Astrocyte (in vitro differentiated cells and primary cell): ENCODE measurements around the gene CLDN20. TPM values are rescaled to one million over a fixed set of nuclear protein-coding genes. Genes with fewer than 3 reads are reported as not detected.

Experiments used
- DNase-seq: peaks from one replicate; pipeline ENCODE4 v3.0.0-alpha.2; 2010; ENCODE audit warnings: low read depth
- FAIRE-seq: peaks from 2 replicates; lab custom pipeline; 2011; peaks lifted over from hg19 to GRCh38; lab: Jason Lieb, UNC
- H2AFZ ChIP-seq: 2 replicates; pipeline ENCODE4 v1.6.0; 2012; ENCODE audit warnings: low read depth, low read length, inconsistent platforms
- H3K27ac ChIP-seq: 2 replicates; pipeline ENCODE4 v1.5.1; 2011; ENCODE audit warnings: low read depth, low read length, inconsistent platforms
- H3K27me3 ChIP-seq: 2 replicates; pipeline ENCODE4 v1.6.0; 2011; ENCODE audit warnings: low read length, inconsistent platforms; ENCODE audit not compliant: insufficient read depth
- H3K36me3 ChIP-seq: 2 replicates; pipeline ENCODE4 v1.5.1; 2011; ENCODE audit warnings: low read length, inconsistent platforms; ENCODE audit not compliant: insufficient read depth
- H3K4me1 ChIP-seq: 2 replicates; pipeline ENCODE4 v1.5.1; 2011; ENCODE audit warnings: low read length, inconsistent platforms; ENCODE audit not compliant: insufficient read depth
- H3K4me2 ChIP-seq: 2 replicates; pipeline ENCODE4 v1.6.0; 2012; ENCODE audit warnings: low read length, inconsistent platforms
- H3K4me3 ChIP-seq: 2 replicates; pipeline ENCODE4 v1.5.1; 2011; ENCODE audit warnings: low read depth, mild to moderate bottlenecking, low read length, inconsistent platforms; ENCODE audit not compliant: insufficient read depth
- H3K79me2 ChIP-seq: 2 replicates; pipeline ENCODE4 v1.6.0; 2012; ENCODE audit warnings: mild to moderate bottlenecking, low read length, inconsistent platforms; ENCODE audit not compliant: insufficient read depth
- H3K9ac ChIP-seq: 2 replicates; pipeline ENCODE4 v1.6.0; 2012; ENCODE audit warnings: mild to moderate bottlenecking, low read length, inconsistent platforms
- H3K9me3 ChIP-seq: 2 replicates; pipeline ENCODE4 v1.5.1; 2012; ENCODE audit warnings: low read depth, mild to moderate bottlenecking, low read length, inconsistent platforms; ENCODE audit not compliant: insufficient read depth
- H4K20me1 ChIP-seq: 2 replicates; pipeline ENCODE4 v1.6.0; 2012; ENCODE audit warnings: low read length, inconsistent platforms; ENCODE audit not compliant: insufficient read depth
- H3K27ac Mint-ChIP-seq: one replicate; pipeline ENCODE4 v1.8.0; 2021; ENCODE audit warnings: mild to moderate bottlenecking, mixed read lengths; ENCODE audit not compliant: unreplicated experiment
- H3K27me3 Mint-ChIP-seq: one replicate; pipeline ENCODE4 v1.8.0; 2021; ENCODE audit warnings: low read depth, mixed read lengths; ENCODE audit not compliant: unreplicated experiment
- H3K36me3 Mint-ChIP-seq: one replicate; pipeline ENCODE4 v1.8.0; 2021; ENCODE audit warnings: low read depth, mixed read lengths; ENCODE audit not compliant: unreplicated experiment
- H3K4me1 Mint-ChIP-seq: one replicate; pipeline ENCODE4 v1.8.0; 2021; ENCODE audit warnings: low read depth, mixed read lengths; ENCODE audit not compliant: unreplicated experiment
- H3K4me3 Mint-ChIP-seq: one replicate; pipeline ENCODE4 v1.8.0; 2021; ENCODE audit warnings: mild to moderate bottlenecking, moderate library complexity, mixed read lengths; ENCODE audit not compliant: unreplicated experiment
- H3K9me3 Mint-ChIP-seq: one replicate; pipeline ENCODE4 v1.8.0; 2021; ENCODE audit warnings: mild to moderate bottlenecking, mixed read lengths; ENCODE audit not compliant: unreplicated experiment
- CTCF ChIP-seq: IDR thresholded peaks from 2 replicates; pipeline ENCODE4 v1.5.1; 2011; ENCODE audit warnings: low read depth, mild to moderate bottlenecking, inconsistent platforms, low read length, moderate library complexity; ENCODE audit not compliant: insufficient read depth
- EZH2 ChIP-seq: IDR thresholded peaks from 2 replicates; pipeline ENCODE4 v1.6.1; 2012; ENCODE audit warnings: mild to moderate bottlenecking, low read length, inconsistent platforms; ENCODE audit not compliant: insufficient read depth
- total RNA-seq: library from RNA; stranded (reverse); gene quantifications from 2 replicates; pipeline ENCODE4 v1.2.1, GENCODE V29; 2021

CLDN20 gene
- total RNA-seq, 1 donor from 2014 or later, result not detected

GRCh38 chr6:155287762-155288161 is 23.9 kb downstream of the CLDN20 start:
- H3K4me2 ChIP-seq, result no peak overlapping the region
- Mint-ChIP-seq H3K27ac (no peak overlapping the region), H3K9me3 (no peaks in the 10 kb centered on the region), H3K36me3 (peaks cover 15% of the 10 kb centered on the region), H3K4me1 (peaks cover 7% of the 10 kb centered on the region), H3K4me3 (no peak overlapping the region), H3K27me3 (no peaks in the 10 kb centered on the region)
- H3K9ac ChIP-seq, result no peak overlapping the region
- H2AFZ ChIP-seq, result no peak overlapping the region
- H3K4me1 ChIP-seq, result no peaks in the 10 kb centered on the region
- no peak for DNase-seq
- H3K4me3 ChIP-seq, result no peak overlapping the region
- peaks cover 7% of the 10 kb centered on the region for H4K20me1 ChIP-seq
- H3K27ac ChIP-seq, result no peak overlapping the region
- FAIRE-seq, result no peak
- H3K79me2 ChIP-seq, result no peaks in the 10 kb centered on the region
- TF ChIP-seq CTCF, result no peak
- TF ChIP-seq EZH2, result no peak
- H3K27me3 ChIP-seq, result no peaks in the 10 kb centered on the region
- H3K9me3 ChIP-seq, result no peaks in the 10 kb centered on the region
- H3K36me3 ChIP-seq, result peaks cover 13% of the 10 kb centered on the region

GRCh38 chr6:155290491-155290890 is 26.7 kb downstream of the CLDN20 start:
- Mint-ChIP-seq H3K9me3 (no peaks in the 10 kb centered on the region), H3K27ac (no peak overlapping the region), H3K27me3 (no peaks in the 10 kb centered on the region), H3K4me1 (peaks cover 7% of the 10 kb centered on the region), H3K36me3 (peaks cover 10% of the 10 kb centered on the region), H3K4me3 (no peak overlapping the region)
- no peak for FAIRE-seq
- Histone ChIP-seq H3K9ac (no peak overlapping the region), H4K20me1 (peaks cover 7% of the 10 kb centered on the region), H3K9me3 (no peaks in the 10 kb centered on the region), H3K79me2 (no peaks in the 10 kb centered on the region), H2AFZ (no peak overlapping the region), H3K27me3 (no peaks in the 10 kb centered on the region), H3K36me3 (peaks cover 6% of the 10 kb centered on the region), H3K4me3 (no peak overlapping the region), H3K4me1 (no peaks in the 10 kb centered on the region), H3K4me2 (no peak overlapping the region), H3K27ac (no peak overlapping the region)
- TF ChIP-seq EZH2, result no peak
- TF ChIP-seq CTCF, result no peak
- DNase-seq, result no peak

- Mint-ChIP-seq H3K27ac (no peak overlapping the region), H3K36me3 (peaks cover 13% of the 10 kb centered on the region), H3K4me1 (peaks cover 7% of the 10 kb centered on the region), H3K27me3 (no peaks in the 10 kb centered on the region), H3K9me3 (no peaks in the 10 kb centered on the region), H3K4me3 (no peak overlapping the region)
- no peaks in the 10 kb centered on the region for H3K79me2 ChIP-seq
- peaks cover 7% of the 10 kb centered on the region for H4K20me1 ChIP-seq
- no peaks in the 10 kb centered on the region for H3K27me3 ChIP-seq
- H3K9ac ChIP-seq, result no peak overlapping the region
- no peak for TF ChIP-seq EZH2
- TF ChIP-seq CTCF, result no peak
- H2AFZ ChIP-seq, result no peak overlapping the region
- no peaks in the 10 kb centered on the region for H3K4me1 ChIP-seq
- no peak overlapping the region for H3K4me3 ChIP-seq
- DNase-seq (no peak), FAIRE-seq (no peak)
- no peak overlapping the region for H3K27ac ChIP-seq
- no peak overlapping the region for H3K4me2 ChIP-seq
- no peaks in the 10 kb centered on the region for H3K9me3 ChIP-seq
- H3K36me3 ChIP-seq, result peaks cover 11% of the 10 kb centered on the region
Measured at GRCh38 chr6:155291291-155291690, 27.5 kb downstream of the CLDN20 start.
